Loucy (cell line): ENCODE results near the gene RFTN2.

ENCODE experiments used
- CTCF ChIP-seq: fragments of 200-600 bp; sonication (generic); conservative IDR thresholded peaks from 2 replicates; pipeline ENCODE4 v1.5.1; 2014; ENCODE audit warnings: mild to moderate bottlenecking, antibody characterized with exemption, low read length
- EZH2phosphoT487 ChIP-seq: fragments of 200-600 bp; IDR thresholded peaks from 2 replicates; pipeline ENCODE4 v1.6.1; 2018; ENCODE audit warnings: antibody characterized with exemption, mild to moderate bottlenecking, moderate library complexity, borderline replicate concordance

DNA sequence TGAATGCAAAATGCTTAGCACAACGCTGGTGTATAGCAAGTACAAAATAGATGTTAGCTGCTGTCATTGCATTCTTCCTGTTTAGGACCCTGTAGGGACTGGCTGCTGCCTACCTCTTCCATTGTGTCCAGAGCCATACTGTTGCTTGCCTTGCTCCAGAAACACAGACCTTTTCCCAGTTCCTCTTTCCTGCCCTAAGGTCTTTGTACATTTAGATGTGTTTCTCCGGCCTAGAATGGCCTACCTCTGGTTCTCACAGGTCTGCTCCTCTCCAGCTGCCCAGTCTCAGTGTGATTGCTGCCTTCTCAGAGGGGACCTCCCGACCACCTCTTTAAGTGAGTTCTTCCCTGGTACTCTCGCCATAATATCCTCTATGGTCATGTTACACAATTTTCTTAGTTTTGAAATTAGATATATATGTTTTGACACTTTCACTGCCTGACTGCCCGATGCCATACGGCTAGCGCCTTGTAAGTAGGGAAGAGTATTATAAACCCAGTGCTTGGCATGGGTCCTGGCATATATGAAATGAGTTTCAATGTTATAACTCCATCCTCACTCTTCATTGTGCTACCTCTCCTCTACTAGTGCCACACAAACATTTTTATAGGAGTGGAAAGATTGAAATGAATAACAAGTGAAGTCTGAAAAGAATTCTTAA is 48.3 kb downstream of the RFTN2 start:
- TF ChIP-seq CTCF (no peak), EZH2phosphoT487 (no peak)
